ACC112 (cell line): ENCODE data around the gene MALL.
"Not testable (repeated sequence)": the region's sequence is repeated elsewhere in the genome, so short reads cannot be mapped to it uniquely, and the experiment has no call there.

Source experiments
- H2AFZ ChIP-seq: fragments of 200-600 bp; sonication (generic); one replicate; pipeline ENCODE4 v1.6.0; 2017; ENCODE audit warnings: antibody characterized with exemption, low read length; ENCODE audit not compliant: unreplicated experiment
- H3K27ac ChIP-seq: fragments of 200-600 bp; sonication (generic); 2 replicates; pipeline ENCODE4 v1.5.1; 2014; ENCODE audit warnings: low read depth, mild to moderate bottlenecking, antibody characterized with exemption, low read length, moderate library complexity
- H3K27me3 ChIP-seq: fragments of 200-600 bp; sonication (generic); 2 replicates; pipeline ENCODE4 v1.6.1; 2014; ENCODE audit warnings: mild to moderate bottlenecking, antibody characterized with exemption, low read length, moderate library complexity, mixed read lengths; ENCODE audit not compliant: insufficient read depth
- H3K36me3 ChIP-seq: fragments of 200-600 bp; sonication (generic); 2 replicates; pipeline ENCODE4 v1.6.1; 2016; ENCODE audit warnings: mild to moderate bottlenecking, antibody characterized with exemption, low read length, moderate library complexity, mixed read lengths; ENCODE audit not compliant: insufficient read depth
- H3K4me1 ChIP-seq: fragments of 200-600 bp; sonication (generic); one replicate; pipeline ENCODE4 v1.6.1; 2016; ENCODE audit warnings: low read length, mixed read lengths; ENCODE audit not compliant: insufficient read depth, unreplicated experiment, control insufficient read depth
- H3K4me3 ChIP-seq: fragments of 200-600 bp; sonication (generic); 2 replicates; pipeline ENCODE4 v1.5.1; 2014; ENCODE audit warnings: mild to moderate bottlenecking, low read depth, low read length
- H3K79me2 ChIP-seq: fragments of 200-600 bp; sonication (generic); one replicate; pipeline ENCODE4 v1.6.0; 2016; ENCODE audit warnings: low read length; ENCODE audit not compliant: control insufficient read depth, unreplicated experiment, insufficient read depth

Gene MALL

GRCh38 chr2:110120171-110121051 is 4.8 kb upstream of the MALL start:
- no peaks in the 10 kb centered on the region for H3K79me2 ChIP-seq
- peaks cover 5% of the 10 kb centered on the region for H3K4me1 ChIP-seq
- no peak overlapping the region for H2AFZ ChIP-seq
- no peak overlapping the region for H3K4me3 ChIP-seq
- peaks cover 5% of the 10 kb centered on the region; the same call in 1 of the 2 replicates for H3K27me3 ChIP-seq
- H3K36me3 ChIP-seq: no peaks in the 10 kb centered on the region
- H3K27ac ChIP-seq: no peak overlapping the region

DNA sequence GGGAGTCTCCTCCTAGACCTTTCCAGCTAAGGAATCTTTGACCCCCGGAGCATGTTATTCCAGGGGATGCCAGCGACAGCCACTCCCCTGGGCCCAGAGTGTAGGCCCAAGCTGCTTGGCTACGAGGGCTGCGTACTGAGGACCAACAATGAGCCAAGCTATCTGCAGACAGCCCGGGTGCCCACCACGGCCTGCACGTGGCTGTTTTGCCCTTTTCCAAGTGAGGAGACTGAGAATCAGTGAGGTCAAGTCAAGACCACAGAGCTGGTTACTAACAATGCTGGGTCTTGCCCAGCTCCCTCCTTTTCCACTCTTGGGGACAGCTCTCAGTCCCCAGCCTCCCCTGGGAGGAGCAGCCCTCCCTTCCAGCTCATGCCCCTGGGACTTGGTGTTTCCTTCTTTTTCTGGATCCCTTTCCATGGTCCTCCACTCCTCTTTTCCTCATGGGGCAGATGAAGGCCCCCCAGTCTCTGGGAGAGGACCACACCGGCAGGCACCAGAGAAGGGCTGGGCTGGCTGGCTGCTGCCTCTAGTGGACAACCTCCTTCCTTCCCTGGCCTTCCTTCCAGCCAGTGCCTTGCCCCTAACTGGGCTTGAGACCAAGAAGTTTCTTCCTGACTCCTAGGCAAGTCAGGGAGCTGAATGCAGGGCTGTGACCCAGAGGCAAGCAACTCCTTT is 550 bp upstream of the MALL start:
- Histone ChIP-seq H3K27ac (no peak overlapping the region), H3K4me3 (peak overlapping the region; percentile 65), H2AFZ (peak overlapping the region; percentile 51)

DNA sequence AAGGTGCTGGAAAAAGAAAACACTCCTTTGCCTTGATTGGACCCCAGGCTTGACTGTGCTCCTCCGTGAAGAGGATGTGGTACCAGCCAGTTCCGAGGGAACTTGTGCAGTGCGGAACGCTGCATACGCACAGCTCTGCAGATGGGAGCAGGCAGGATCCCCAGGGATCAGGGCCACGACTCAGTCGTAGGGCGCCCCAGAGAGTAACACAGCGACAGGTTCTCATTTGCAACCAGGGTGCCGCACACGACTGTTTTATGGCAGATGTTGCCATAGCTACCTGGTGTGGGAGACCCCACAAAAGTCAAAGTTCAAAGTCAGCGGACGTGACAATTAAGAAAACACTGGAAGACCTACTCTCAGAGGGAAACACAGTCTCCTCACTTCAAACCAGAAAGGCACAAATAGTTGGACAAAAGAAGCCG is 779 bp downstream of the MALL start:
- Histone ChIP-seq H3K4me1 (peaks cover 4% of the 10 kb centered on the region), H3K27ac (no peak overlapping the region), H2AFZ (no peak overlapping the region), H3K4me3 (peak overlapping the region; percentile 65), H3K36me3 (no peaks in the 10 kb centered on the region), H3K79me2 (no peaks in the 10 kb centered on the region), H3K27me3 (peaks cover 7% of the 10 kb centered on the region; the same call in 1 of the 2 replicates)

More for the DNA sequence above, 550 bp upstream of the MALL start:
- H3K79me2 ChIP-seq: no peaks in the 10 kb centered on the region
- peaks cover 7% of the 10 kb centered on the region for H3K4me1 ChIP-seq
- H3K27me3 ChIP-seq: peaks cover 7% of the 10 kb centered on the region; the same call in 1 of the 2 replicates
- no peaks in the 10 kb centered on the region for H3K36me3 ChIP-seq

DNA sequence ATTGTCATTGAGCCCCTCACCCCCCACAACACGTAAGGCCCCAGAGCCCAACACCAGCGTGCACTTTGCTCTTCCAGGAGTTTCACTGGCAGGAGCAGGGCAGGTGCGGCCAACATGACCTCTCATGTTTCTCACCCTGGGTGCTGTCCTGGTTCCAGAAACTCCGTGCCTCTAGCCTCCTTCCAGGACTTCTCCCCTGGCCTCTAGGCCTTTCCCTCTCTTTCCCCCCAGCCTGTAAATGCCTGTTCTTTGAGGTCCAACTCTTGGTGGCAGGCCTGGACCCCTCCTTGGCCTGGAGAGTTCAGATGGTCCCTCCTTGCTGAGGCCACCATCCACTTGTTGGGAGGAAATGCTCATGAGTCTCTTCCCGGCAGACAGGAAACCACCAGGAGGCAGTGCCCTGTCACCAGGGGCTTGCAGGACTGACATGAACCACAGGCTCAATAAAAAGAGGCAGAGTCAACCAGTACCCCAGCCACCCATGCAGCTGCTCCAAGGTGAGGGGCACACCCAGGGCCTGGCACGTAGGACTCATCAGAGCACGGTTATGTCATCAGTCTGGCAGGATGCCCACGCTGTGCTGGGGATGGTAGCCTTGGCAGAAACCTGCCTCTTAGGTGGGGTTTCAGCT is 1.5 kb downstream of the MALL start:
- H3K4me3 ChIP-seq: no peak overlapping the region
- peaks cover 7% of the 10 kb centered on the region; the same call in 1 of the 2 replicates for H3K27me3 ChIP-seq
- H2AFZ ChIP-seq: no peak overlapping the region
- no peaks in the 10 kb centered on the region for H3K79me2 ChIP-seq
- peaks cover 4% of the 10 kb centered on the region for H3K4me1 ChIP-seq
- H3K27ac ChIP-seq: no peak overlapping the region
- no peaks in the 10 kb centered on the region for H3K36me3 ChIP-seq

DNA sequence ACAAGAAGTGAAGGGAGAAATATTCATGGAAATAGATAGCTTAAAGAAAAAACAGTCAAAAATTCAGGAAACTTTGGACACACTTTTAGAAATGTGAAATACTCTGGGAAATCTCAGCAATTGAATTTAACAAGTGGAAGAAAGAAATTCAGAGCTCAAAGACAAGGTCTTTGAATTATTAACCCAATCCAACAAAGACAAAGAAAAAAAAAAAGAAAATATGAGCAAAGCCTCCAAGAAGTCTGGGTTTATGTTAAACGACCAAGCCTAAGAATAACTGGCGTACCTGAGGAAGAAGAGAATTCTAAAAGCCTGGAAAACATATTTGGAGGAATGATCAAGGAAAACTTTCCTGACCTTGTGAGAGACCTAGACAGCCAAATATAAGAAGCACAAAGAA is 7.3 kb downstream of the MALL start:
- not testable (repeated sequence) for H2AFZ ChIP-seq, H3K36me3 ChIP-seq, H3K79me2 ChIP-seq, H3K27me3 ChIP-seq, H3K4me3 ChIP-seq, H3K27ac ChIP-seq
- peaks cover 24% of the 10 kb centered on the region for H3K4me1 ChIP-seq

GRCh38 chr2:110107092-110108079 is 8.2 kb downstream of the MALL start:
- no peak overlapping the region for H3K27ac ChIP-seq
- no peak overlapping the region for H2AFZ ChIP-seq
- H3K4me1 ChIP-seq: peaks cover 30% of the 10 kb centered on the region
- no peaks in the 10 kb centered on the region for H3K36me3 ChIP-seq
- no peaks in the 10 kb centered on the region for H3K27me3 ChIP-seq
- H3K79me2 ChIP-seq: no peaks in the 10 kb centered on the region
- no peak overlapping the region for H3K4me3 ChIP-seq

- H3K4me3 ChIP-seq: no peak overlapping the region
- peaks cover 38% of the 10 kb centered on the region for H3K4me1 ChIP-seq
- H2AFZ ChIP-seq: peak overlapping the region; percentile 6
- H3K27me3 ChIP-seq: no peaks in the 10 kb centered on the region
- no peaks in the 10 kb centered on the region for H3K36me3 ChIP-seq
- no peaks in the 10 kb centered on the region for H3K79me2 ChIP-seq
- peak overlapping the region; percentile 65 for H3K27ac ChIP-seq
Measured at GRCh38 chr2:110106642-110107041, 9.0 kb downstream of the MALL start.

GRCh38 chr2:110105608-110106467 is 9.8 kb downstream of the MALL start:
- no peaks in the 10 kb centered on the region for H3K36me3 ChIP-seq
- H2AFZ ChIP-seq: peak overlapping the region; percentile 6
- H3K27ac ChIP-seq: peak overlapping the region; percentile 65
- H3K27me3 ChIP-seq: no peaks in the 10 kb centered on the region
- H3K4me1 ChIP-seq: peaks cover 42% of the 10 kb centered on the region
- H3K79me2 ChIP-seq: no peaks in the 10 kb centered on the region
- 0 out of 2 replicates have a peak overlapping the region, but pooled peaks have one; percentile 6 for H3K4me3 ChIP-seq

- no peaks in the 10 kb centered on the region for H3K27me3 ChIP-seq
- H2AFZ ChIP-seq: no peak overlapping the region
- peaks cover 48% of the 10 kb centered on the region for H3K4me1 ChIP-seq
- no peak overlapping the region for H3K4me3 ChIP-seq
- H3K79me2 ChIP-seq: no peaks in the 10 kb centered on the region
- peak overlapping the region; percentile 65 for H3K27ac ChIP-seq
- H3K36me3 ChIP-seq: no peaks in the 10 kb centered on the region
Measured at GRCh38 chr2:110105183-110105582, 10.4 kb downstream of the MALL start.
